AML-193 (cell line): Measurements from ENCODE around the gene ABCB4.
A peak's percentile ranks its signal among the peaks of the same experiment; 100 is the strongest.

ENCODE experiments used
- DNase-seq, 2 experiments: peaks; one replicate each; lab custom pipeline; 2025; lab: John Stamatoyannopoulos, UW

The ABCB4 gene

DNA sequence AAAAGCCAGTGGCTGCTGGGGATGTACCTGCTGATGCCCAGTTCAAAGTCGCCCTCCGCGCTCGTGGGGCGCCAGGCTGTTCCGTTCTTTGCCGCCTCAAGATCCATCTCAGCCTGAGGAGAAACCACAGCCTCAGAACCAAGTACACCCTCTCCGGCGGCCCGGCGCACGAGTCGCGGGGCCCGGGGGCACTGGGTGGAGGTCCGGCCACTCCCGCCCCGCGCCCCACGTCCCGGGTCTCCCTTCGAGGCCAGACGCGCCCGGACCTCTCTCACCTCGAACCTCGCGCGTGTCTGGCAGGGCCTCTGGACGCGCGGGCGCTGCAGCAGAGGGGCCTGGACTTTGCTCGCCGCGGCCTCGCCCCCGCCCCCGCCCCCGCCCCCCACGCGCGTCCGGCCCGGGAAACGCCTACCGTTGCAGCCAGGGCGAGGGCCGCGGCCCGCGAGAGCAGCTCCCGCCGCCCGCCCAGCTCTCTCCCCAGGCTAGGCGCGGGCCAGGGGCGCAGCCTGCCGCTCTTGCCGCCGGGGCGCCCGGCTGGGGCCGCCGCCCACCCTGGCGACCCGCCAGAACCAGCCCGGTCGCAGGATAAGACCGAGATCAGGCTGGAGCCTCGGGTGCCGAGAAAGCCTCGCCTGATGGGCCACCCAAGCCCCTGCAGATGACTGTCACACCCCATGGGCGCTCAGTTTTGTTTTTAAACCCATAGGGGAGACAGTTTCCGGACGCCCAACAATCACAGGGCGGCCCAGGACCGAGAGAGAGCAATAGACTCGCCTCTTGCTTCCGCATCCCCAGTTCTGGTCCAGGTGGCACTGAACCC, at the start of gene ABCB4:
Gene ABCB4 (minus strand): TSS at position 322 of the 820 bp plus-strand sequence. CDS start 215 bp downstream, at position 107.
- DNase-seq, result no peak

GRCh38 chr7:87518735-87519134, 43.3 kb upstream of the ABCB4 start:
- DNase-seq, result no peak

GRCh38 chr7:87517891-87518290, 42.4 kb upstream of the ABCB4 start:
- DNase-seq, result peak; percentile 35 to 46

DNA sequence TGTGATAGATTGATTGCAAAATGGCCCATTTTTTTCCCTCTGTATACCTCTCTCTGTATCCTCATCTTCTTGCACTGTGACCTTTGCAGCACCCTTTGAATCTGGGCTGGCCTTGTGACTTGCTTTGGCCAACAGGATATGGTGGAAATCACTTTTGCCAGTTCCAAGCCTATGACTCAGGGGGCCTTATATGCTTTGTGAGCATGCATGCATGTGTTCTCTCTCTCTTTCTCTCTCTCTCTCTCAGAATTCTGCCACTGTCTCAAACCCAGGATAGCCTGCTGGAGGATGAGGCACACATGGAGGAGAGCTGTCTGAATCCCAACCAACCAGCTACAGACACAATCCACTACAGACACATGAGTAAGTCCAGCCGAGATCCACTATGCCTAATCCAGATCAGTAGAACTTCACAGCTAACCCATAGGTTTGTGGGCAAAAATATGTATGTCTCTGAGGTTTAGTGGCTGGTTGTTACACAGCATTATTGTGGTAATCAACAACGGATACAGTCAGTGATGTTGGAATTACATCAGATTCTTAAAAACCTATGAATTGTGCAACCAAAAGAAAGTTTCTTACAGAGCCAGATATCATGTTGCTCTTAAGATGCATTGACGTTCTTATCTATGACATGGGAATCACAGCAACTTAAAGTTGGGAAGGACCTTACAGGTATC, 41.8 kb upstream of the ABCB4 start:
- peak; percentile 35 to 46 for DNase-seq

- no peak for DNase-seq
Measured at GRCh38 chr7:87513735-87514335, 38.4 kb upstream of the ABCB4 start.

GRCh38 chr7:87512906-87513305, 37.4 kb upstream of the ABCB4 start:
- no peak for DNase-seq

GRCh38 chr7:87511510-87511909, 36.0 kb upstream of the ABCB4 start:
- no peak for DNase-seq

GRCh38 chr7:87510411-87510875, 35.0 kb upstream of the ABCB4 start:
- DNase-seq, result no peak

GRCh38 chr7:87507446-87507845, 32.0 kb upstream of the ABCB4 start:
- DNase-seq, result no peak

- DNase-seq, result peak; percentile 13 to 35
Measured at GRCh38 chr7:87506246-87507180, 31.0 kb upstream of the ABCB4 start.

DNA sequence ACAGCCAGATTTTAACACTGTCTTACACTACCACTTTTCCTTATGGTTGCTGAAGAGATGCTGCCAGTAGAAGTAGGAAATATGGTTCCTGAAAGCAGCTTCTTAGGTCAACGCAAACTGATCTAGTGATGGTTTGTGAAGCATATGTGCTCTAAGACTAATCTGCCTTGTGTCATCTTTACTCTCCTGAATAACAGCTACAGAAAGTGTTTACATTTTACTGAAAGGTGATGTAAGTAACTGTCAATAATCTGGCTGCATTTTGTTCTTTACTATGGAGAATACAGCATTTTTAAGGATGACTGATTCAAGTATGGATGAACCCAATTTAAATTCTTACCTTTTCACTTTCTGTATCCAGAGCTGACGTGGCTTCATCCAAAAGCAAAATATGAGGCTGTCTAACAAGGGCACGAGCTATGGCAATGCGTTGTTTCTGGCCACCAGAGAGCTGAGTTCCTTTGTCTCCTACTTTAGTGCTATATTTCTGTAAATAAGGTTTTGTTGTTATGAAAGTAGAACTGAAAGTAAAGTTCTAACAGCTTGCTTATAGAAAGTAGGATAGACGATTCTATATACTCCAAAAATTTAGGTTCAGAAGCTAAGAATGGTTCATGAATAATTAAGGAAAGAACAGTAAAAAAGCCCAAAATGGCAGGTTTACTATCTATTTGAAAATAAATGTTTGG, 30.2 kb upstream of the ABCB4 start:
- no peak for DNase-seq

GRCh38 chr7:87505122-87505521, 29.6 kb upstream of the ABCB4 start:
- DNase-seq, result no peak

DNA sequence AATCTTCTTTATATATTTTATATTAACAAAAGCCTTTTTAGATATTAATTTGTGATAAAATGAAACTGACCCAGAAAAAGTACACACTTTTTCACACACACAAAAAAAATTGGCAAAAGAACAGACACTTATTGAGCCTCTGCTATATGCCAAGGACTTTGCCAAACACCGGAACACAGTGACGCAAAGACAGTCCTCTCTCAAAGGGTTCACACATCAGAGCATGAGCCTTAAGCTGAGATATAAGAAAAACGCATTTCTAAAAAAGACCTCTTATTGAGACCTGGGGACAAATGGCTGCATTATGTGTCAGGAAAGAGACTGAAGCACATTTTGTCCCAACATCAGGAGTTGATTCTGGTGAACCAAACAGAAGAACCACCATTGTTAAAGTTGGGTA, 24.0 kb upstream of the ABCB4 start:
- DNase-seq, result no peak

DNA sequence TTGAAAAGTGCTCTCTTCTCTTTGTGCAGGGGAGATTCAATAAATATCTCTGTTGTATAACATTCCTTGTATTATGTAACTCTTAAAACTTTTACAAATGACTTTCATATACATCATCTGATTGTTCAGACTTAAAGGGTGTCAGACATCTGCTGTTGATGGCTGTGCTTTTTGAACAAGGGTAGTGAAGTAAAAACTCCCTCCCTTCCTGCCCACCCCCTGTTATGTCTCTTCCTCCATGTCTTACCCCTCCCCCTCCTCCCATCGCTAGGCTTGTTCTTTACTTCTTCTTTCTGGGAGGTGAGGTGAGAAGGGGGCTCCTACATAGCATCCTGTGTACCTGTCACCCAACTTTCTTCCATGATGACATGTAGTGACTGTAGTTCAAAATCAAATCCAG, 23.4 kb upstream of the ABCB4 start:
- DNase-seq, result no peak

- DNase-seq, result no peak
Measured at GRCh38 chr7:87497482-87497881, 22.0 kb upstream of the ABCB4 start.

DNA sequence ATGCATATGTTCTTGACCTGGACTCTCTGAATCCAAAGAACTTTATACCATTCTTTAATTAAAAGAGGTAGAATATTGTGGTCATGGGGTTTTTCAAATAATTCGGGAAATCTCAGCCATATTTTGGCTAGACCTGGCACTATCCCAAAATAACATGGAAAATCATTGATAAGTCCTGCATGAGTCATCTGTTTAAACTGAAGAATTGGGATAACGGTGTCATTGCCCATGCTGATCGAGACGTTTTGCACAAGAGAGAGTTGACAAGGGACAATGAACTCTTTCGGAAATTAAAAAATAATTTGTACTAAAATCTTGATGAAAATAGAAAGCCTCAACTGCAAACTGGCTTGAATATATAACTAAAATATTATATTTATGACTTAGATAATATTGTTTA, 19.9 kb upstream of the ABCB4 start:
- DNase-seq, result no peak

DNA sequence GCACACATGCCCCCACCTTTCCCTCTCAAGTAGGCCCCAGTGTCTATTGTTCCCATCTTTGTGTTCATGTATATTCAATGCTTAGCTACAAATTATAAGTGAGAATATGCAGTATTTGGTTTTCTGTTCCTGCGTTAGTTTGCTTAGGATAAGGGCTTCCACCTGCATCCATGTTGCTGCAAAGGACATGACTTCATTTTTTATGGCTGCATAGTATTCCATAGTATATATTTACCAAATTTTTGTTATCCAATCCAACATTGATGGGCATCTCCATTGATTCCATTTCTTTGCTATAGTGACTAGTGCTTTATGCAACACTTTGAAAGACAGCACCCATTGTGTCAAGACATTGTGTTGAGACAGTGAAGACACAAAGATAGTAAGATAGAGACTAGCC, 19.0 kb upstream of the ABCB4 start:
- DNase-seq, result no peak

GRCh38 chr7:87483131-87483530, 7.7 kb upstream of the ABCB4 start:
- DNase-seq, result no peak

GRCh38 chr7:87482115-87482514, 6.6 kb upstream of the ABCB4 start:
- DNase-seq, result no peak

DNA sequence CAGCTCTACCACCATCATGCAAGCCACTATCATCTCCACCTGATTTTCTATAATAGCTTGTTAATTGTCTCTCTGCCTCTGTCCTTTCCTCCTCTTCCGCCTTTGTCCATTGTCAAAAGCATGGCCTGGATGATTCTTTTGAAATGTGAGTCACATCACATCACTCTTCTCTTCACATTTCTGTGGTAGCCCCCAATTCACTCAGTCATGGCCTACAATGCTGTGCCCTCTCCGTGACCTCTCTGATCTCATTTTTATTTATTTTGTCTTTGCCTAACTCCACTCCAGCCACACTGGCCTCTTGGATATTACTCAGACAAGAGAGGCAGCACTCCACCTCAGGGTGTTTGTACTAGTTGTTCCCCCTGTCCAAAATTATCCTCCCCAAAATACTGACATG, 4.9 kb upstream of the ABCB4 start:
- no peak for DNase-seq

DNA sequence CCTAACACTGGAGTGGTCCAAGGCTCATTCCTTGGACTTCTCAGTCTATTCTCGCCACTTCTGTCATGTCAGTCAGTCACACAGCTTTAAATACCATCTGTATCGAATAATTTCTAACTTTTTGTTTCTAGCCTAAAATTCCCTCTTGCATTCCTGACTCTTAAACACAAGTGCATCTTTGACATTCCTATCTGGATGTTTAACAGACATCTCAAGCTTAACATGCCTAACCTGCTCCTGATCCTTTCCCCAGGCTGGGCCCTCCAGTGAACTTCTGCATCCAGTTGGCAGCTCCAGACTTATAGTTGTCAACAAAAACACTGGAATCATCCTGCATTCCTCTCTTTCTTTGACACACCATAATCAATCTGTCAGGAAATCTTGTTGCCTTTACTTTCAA, 4.5 kb upstream of the ABCB4 start:
- no peak for DNase-seq
